HFF-Myc (cell line): Measurements from ENCODE around the gene KIZ.

Experiments used
- DNase-seq: peaks from one replicate; pipeline ENCODE4 v3.0.0-alpha.2; 2011; ENCODE audit warnings: low read depth; ENCODE audit errors: extremely low read depth
- H3K4me3 ChIP-seq: replicated peaks from 2 replicates; pipeline ENCODE4 v1.5.1; 2011; ENCODE audit warnings: low read depth, mild to moderate bottlenecking, control low read depth, low read length
- CTCF ChIP-seq: IDR thresholded peaks from 2 replicates; pipeline ENCODE4 v1.5.1; 2012; ENCODE audit warnings: mild to moderate bottlenecking, low read depth, low read length, control low read depth; ENCODE audit errors: missing control alignments

Gene KIZ

GRCh38 chr20:21127201-21127981 is 1.5 kb downstream of the KIZ start:
- H3K4me3 ChIP-seq, result peak overlapping the region; percentile 92
- DNase-seq, result no peak
- TF ChIP-seq CTCF, result no peak

DNA sequence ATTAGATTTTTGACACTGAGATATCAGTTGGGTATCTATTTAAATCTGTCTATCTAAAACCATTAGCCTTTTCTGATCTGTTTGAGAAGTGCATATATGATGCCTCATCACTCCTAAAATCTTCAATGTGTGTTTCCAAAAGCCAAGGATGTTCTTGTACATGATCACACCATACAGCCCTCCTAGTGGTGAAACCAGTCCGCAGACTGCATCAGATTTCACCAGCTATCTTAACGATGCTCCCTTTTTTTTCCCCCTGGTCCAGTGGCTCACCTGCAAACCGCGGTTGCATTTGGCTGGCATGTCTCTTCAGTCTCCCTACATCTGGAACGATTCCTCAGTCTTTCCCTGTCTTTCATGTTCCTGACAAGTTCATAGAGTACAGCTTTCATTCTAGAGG is 4.0 kb downstream of the KIZ start:
- H3K4me3 ChIP-seq, result no peak overlapping the region
- DNase-seq, result no peak
- TF ChIP-seq CTCF, result no peak

DNA sequence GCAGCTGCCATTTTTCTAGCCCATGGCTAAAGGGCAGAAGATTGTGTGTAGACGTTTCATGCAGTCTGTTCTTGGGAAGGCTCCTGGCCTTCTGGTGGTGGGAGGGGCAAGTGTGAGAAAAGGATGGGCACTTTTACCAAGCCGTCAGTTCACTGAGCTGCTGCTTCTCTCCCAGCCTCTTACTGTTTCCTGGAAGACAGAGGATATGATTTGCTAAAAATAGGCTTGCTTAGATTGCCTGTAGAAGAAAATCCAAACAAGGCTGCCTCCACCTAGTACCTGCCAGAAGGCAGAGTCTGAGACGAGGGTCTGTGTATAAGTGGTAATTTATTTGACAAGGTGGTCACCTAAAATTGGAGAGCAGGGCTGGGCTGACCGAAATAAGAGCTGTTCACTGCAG is 7.5 kb downstream of the KIZ start:
- TF ChIP-seq CTCF, result no peak
- DNase-seq, result no peak

GRCh38 chr20:21133917-21134622 is 8.2 kb downstream of the KIZ start:
- TF ChIP-seq CTCF, result no peak
- no peak for DNase-seq
- no peak overlapping the region for H3K4me3 ChIP-seq

More for the DNA sequence above, 7.5 kb downstream of the KIZ start:
- H3K4me3 ChIP-seq, result no peak overlapping the region

DNA sequence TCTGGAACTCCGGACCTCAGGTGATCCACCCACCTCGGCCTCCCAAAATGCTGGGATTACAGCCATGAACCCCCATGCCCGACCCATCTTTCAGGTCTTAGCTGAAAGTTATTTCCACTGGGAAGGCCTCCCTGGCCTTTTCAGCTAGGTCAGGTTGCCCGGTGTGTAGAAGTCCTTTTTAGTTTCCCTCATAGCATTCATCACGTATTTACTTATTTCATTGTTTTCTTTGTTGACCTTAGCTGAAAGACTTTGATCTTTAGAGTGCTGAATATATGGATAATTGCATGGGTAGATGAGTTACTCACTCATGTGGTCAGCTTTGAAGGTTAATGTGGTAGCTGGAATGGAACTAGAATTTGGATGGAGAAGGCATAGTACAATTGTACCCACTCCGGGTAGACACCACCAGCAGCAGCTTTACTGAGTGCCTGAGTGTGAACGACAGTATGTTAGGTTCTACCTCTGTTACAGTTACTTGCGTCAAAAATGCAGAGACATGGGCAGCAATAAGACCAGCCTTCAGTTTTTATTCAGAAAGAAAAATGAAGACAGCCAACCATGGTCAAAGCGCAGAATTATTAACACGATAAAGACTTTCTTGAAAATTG is 9.1 kb downstream of the KIZ start:
- H3K4me3 ChIP-seq, result no peak overlapping the region
- no peak for TF ChIP-seq CTCF
- no peak for DNase-seq

GRCh38 chr20:21136015-21136732 is 10.3 kb downstream of the KIZ start:
- no peak for DNase-seq
- no peak overlapping the region for H3K4me3 ChIP-seq
- TF ChIP-seq CTCF, result no peak
